Measurements from ENCODE around the gene FSTL3. TPM values are rescaled to one million over a fixed set of nuclear protein-coding genes. Genes with fewer than 3 reads are reported as not detected.
A peak's percentile ranks its signal among the peaks of the same experiment; 100 is the strongest.
"Not testable (repeated sequence)": the region's sequence is repeated elsewhere in the genome, so short reads cannot be mapped to it uniquely, and the experiment has no call there.

The FSTL3 gene
- 32.2 and 166 TPM in 2 replicates for total RNA-seq (2012; rRNA removed)

DNA sequence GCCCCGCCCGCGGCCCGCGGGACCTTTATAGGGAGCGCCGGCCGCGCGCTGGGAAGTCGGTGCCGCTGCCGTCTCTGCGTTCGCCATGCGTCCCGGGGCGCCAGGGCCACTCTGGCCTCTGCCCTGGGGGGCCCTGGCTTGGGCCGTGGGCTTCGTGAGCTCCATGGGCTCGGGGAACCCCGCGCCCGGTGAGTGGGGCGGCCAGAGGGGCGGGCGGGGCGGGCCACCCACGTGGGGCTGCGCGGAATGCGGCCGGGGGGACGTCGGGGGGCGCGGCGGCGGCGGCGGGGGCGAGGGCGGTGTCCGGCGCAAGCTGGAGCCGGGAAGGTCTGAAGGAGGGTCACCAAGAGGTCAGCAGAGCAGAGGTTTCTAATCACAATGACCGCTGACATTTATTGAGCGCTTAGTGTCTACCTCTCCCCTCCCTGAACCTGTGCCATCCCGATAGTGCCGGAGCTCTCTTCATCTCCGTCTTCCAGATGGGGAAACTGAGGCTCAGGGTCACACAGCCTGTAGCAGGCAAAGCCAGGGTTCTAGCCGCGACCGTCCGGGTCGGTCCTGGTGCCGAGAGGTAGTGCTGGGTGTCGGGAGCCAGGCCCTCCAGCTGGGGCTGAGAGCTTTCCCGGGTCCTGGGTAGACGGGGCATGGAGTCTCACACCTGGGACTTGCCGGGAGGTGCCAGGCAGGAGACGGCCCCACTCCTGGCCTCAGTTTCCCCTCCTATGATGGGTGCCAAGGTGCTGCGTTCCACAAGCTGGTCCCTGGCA lies at the start of gene FSTL3:
Gene FSTL3, plus strand, starts transcription at position 54 of the 767 bp plus-strand sequence. Its CDS starts 32 bp downstream, at position 86.
- peak within 1 kb of the TSS; percentile 97 for H3K9ac ChIP-seq (ENCODE audit: low read depth, low read length)
- peaks cover 11% of the 10 kb centered on the region for H3K36me3 ChIP-seq (ENCODE audit: insufficient read depth, low read length)
- peaks cover 30% of the 10 kb centered on the region for H3K4me1 ChIP-seq (ENCODE audit: control insufficient read depth, insufficient read depth, low read length)

GRCh38 chr19:626566-626965 lies 49.6 kb upstream of the FSTL3 start:
- H3K36me3 ChIP-seq (ENCODE audit: insufficient read depth, low read length) = peaks cover 31% of the 10 kb centered on the region
- peaks cover 10% of the 10 kb centered on the region for H3K4me1 ChIP-seq (ENCODE audit: control insufficient read depth, insufficient read depth, low read length)
- not testable (repeated sequence) for H3K9me3 ChIP-seq (replicated peaks; ENCODE audit: low read length); H3K4me2 ChIP-seq (ENCODE audit: low read length); H3K27me3 ChIP-seq (ENCODE audit: control insufficient read depth, insufficient read depth, low read length); H3K9ac ChIP-seq (ENCODE audit: low read depth, low read length); H3K4me3 ChIP-seq (ENCODE audit: low read length)

More for the DNA sequence above, at the start of gene FSTL3:
- Histone ChIP-seq H3K9me3 (replicated peaks; ENCODE audit: low read length) (no peaks in the 10 kb centered on the region), H3K4me3 (ENCODE audit: low read length) (peak within 1 kb of the TSS; percentile 96), H3K27me3 (ENCODE audit: control insufficient read depth, insufficient read depth, low read length) (no peaks in the 10 kb centered on the region), H3K4me2 (ENCODE audit: low read length) (peak within 1 kb of the TSS; percentile 100)

DNA sequence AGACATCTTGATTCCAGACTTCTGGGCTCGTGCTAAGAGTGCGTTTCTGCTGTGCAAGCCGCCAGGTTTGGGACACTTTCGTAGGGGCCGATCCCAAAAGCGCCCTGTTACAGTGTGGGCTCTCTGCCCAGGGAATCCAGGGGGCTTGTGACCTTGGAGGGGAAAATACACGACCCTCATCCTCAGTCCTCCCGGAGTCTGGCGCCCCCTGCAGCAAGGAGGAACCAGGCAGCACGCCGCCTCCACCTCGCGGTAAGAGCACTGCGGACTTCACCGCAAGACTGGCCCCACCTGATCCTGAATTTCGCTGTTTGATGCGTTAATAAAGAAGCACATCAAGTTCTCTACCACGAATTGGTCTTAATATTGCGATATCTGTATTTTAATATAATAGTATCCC lies 48.0 kb upstream of the FSTL3 start:
- H3K4me1 ChIP-seq (ENCODE audit: control insufficient read depth, insufficient read depth, low read length) = peaks cover 19% of the 10 kb centered on the region
- H3K36me3 ChIP-seq (ENCODE audit: insufficient read depth, low read length) = peaks cover 21% of the 10 kb centered on the region
- no peak overlapping the region for H3K4me2 ChIP-seq (ENCODE audit: low read length)
- no peaks in the 10 kb centered on the region for H3K27me3 ChIP-seq (ENCODE audit: control insufficient read depth, insufficient read depth, low read length)
- no peak overlapping the region for H3K4me3 ChIP-seq (ENCODE audit: low read length)
- H3K9me3 ChIP-seq (replicated peaks; ENCODE audit: low read length) = no peaks in the 10 kb centered on the region
- no peak overlapping the region for H3K9ac ChIP-seq (ENCODE audit: low read depth, low read length)

GRCh38 chr19:629515-629914 lies 46.7 kb upstream of the FSTL3 start:
- H3K36me3 ChIP-seq (ENCODE audit: insufficient read depth, low read length) = peaks cover 16% of the 10 kb centered on the region
- not testable (repeated sequence) for H3K9me3 ChIP-seq (replicated peaks; ENCODE audit: low read length); H3K4me3 ChIP-seq (ENCODE audit: low read length); H3K27me3 ChIP-seq (ENCODE audit: control insufficient read depth, insufficient read depth, low read length); H3K4me2 ChIP-seq (ENCODE audit: low read length); H3K9ac ChIP-seq (ENCODE audit: low read depth, low read length)
- peaks cover 15% of the 10 kb centered on the region for H3K4me1 ChIP-seq (ENCODE audit: control insufficient read depth, insufficient read depth, low read length)

DNA sequence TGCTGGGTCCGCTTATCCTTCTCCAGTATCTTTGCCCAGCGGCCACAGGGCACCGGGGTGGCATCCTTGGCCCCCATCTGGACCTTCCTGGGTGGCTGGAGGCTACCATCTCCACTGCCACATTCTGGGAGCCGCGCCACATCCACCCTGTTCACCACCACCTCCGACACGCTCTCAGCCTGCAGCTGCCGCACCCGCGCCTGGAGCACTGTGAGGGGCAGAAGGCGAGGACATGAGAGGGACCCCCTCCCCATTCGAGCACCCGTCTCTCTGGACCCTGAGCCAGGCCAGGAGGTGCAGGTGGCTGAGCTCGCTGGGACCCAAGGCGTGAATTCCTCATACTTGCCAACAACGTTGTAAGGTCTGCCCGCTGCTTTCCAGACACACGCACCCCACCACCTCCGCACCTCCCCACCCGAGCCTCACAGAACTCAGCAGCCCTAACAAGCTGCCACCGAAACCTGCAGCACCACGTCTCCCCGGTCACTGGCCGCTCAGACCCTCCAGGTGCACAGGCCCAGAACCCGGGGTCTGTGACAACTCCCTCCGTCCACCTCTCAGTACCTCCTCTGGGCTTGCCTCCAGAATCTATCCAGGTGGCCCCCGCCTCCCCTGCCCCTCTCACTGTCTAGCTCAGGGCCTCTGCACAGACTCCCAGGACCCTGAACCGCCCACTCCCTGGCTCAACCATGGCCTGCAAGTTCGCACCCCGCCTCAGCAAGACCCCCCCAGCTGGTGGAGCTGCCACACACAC lies 46.1 kb upstream of the FSTL3 start:
- Histone ChIP-seq H3K9ac (ENCODE audit: low read depth, low read length) (no peak overlapping the region), H3K36me3 (ENCODE audit: insufficient read depth, low read length) (peaks cover 15% of the 10 kb centered on the region), H3K4me2 (ENCODE audit: low read length) (no peak overlapping the region), H3K4me1 (ENCODE audit: control insufficient read depth, insufficient read depth, low read length) (peaks cover 15% of the 10 kb centered on the region), H3K27me3 (ENCODE audit: control insufficient read depth, insufficient read depth, low read length) (no peaks in the 10 kb centered on the region), H3K4me3 (ENCODE audit: low read length) (no peak overlapping the region), H3K9me3 (replicated peaks; ENCODE audit: low read length) (no peaks in the 10 kb centered on the region)

GRCh38 chr19:632579-633067 lies 43.6 kb upstream of the FSTL3 start:
- Histone ChIP-seq H3K9me3 (replicated peaks; ENCODE audit: low read length) (no peaks in the 10 kb centered on the region), H3K4me1 (ENCODE audit: control insufficient read depth, insufficient read depth, low read length) (peaks cover 15% of the 10 kb centered on the region), H3K4me3 (ENCODE audit: low read length) (peak overlapping the region; percentile 99), H3K36me3 (ENCODE audit: insufficient read depth, low read length) (peaks cover 9% of the 10 kb centered on the region), H3K4me2 (ENCODE audit: low read length) (peak overlapping the region; percentile 100), H3K27me3 (ENCODE audit: control insufficient read depth, insufficient read depth, low read length) (no peaks in the 10 kb centered on the region), H3K9ac (ENCODE audit: low read depth, low read length) (peak overlapping the region; percentile 91)

GRCh38 chr19:633068-633785 lies 43.0 kb upstream of the FSTL3 start, which contains the start of gene POLRMT:
Gene POLRMT, minus strand, starts transcription at chr19:633537. Its CDS starts 25 bp downstream, at chr19:633512.
- H3K9ac ChIP-seq (ENCODE audit: low read depth, low read length) = peak within 1 kb of the TSS; percentile 91

GRCh38 chr19:633786-634639 lies 42.2 kb upstream of the FSTL3 start:
- peak overlapping the region; percentile 100 for H3K4me2 ChIP-seq (ENCODE audit: low read length)
- H3K9me3 ChIP-seq (replicated peaks; ENCODE audit: low read length) = no peaks in the 10 kb centered on the region
- H3K9ac ChIP-seq (ENCODE audit: low read depth, low read length) = peak overlapping the region; percentile 87
- H3K36me3 ChIP-seq (ENCODE audit: insufficient read depth, low read length) = peaks cover 2% of the 10 kb centered on the region
- H3K4me1 ChIP-seq (ENCODE audit: control insufficient read depth, insufficient read depth, low read length) = peaks cover 17% of the 10 kb centered on the region
- peak overlapping the region; percentile 99 for H3K4me3 ChIP-seq (ENCODE audit: low read length)
- H3K27me3 ChIP-seq (ENCODE audit: control insufficient read depth, insufficient read depth, low read length) = no peaks in the 10 kb centered on the region

More at GRCh38 chr19:633068-633785, 43.0 kb upstream of the FSTL3 start, which contains the start of gene POLRMT:
- Histone ChIP-seq H3K4me2 (ENCODE audit: low read length) (peak within 1 kb of the TSS; percentile 100), H3K27me3 (ENCODE audit: control insufficient read depth, insufficient read depth, low read length) (no peaks in the 10 kb centered on the region), H3K9me3 (replicated peaks; ENCODE audit: low read length) (no peaks in the 10 kb centered on the region), H3K4me1 (ENCODE audit: control insufficient read depth, insufficient read depth, low read length) (peaks cover 15% of the 10 kb centered on the region), H3K4me3 (ENCODE audit: low read length) (peak within 1 kb of the TSS; percentile 99), H3K36me3 (ENCODE audit: insufficient read depth, low read length) (peaks cover 6% of the 10 kb centered on the region)

- no peak overlapping the region for H3K9ac ChIP-seq (ENCODE audit: low read depth, low read length)
- peaks cover 21% of the 10 kb centered on the region for H3K4me1 ChIP-seq (ENCODE audit: control insufficient read depth, insufficient read depth, low read length)
- no peak overlapping the region for H3K4me2 ChIP-seq (ENCODE audit: low read length)
- no peaks in the 10 kb centered on the region for H3K27me3 ChIP-seq (ENCODE audit: control insufficient read depth, insufficient read depth, low read length)
- no peaks in the 10 kb centered on the region for H3K9me3 ChIP-seq (replicated peaks; ENCODE audit: low read length)
- H3K36me3 ChIP-seq (ENCODE audit: insufficient read depth, low read length) = no peaks in the 10 kb centered on the region
- H3K4me3 ChIP-seq (ENCODE audit: low read length) = no peak overlapping the region
Observed at GRCh38 chr19:634975-635652, 41.1 kb upstream of the FSTL3 start.

DNA sequence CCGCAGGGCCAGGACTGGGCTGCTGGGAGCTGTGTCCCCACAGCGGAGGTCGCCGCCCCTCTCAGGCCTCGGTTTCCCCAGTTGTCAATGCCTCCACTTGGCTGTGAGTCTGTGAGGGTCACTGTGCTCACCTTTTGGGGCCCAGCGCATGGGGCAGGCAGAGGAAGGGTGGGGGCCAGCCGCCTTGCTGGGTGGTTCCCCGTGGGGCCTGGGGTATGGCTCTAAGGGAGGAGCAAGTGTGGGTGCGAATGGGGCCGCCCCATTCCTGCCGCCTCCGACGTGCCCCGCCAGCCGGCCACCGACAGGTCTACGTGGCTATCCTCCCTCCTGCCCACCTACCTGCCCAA lies 37.3 kb upstream of the FSTL3 start:
- peaks cover 12% of the 10 kb centered on the region for H3K4me1 ChIP-seq (ENCODE audit: control insufficient read depth, insufficient read depth, low read length)
- H3K4me2 ChIP-seq (ENCODE audit: low read length) = peak overlapping the region; percentile 88
- H3K9me3 ChIP-seq (replicated peaks; ENCODE audit: low read length) = no peaks in the 10 kb centered on the region
- no peaks in the 10 kb centered on the region for H3K36me3 ChIP-seq (ENCODE audit: insufficient read depth, low read length)
- peak overlapping the region; percentile 17 for H3K9ac ChIP-seq (ENCODE audit: low read depth, low read length)
- H3K4me3 ChIP-seq (ENCODE audit: low read length) = peak overlapping the region; percentile 70
- H3K27me3 ChIP-seq (ENCODE audit: control insufficient read depth, insufficient read depth, low read length) = no peaks in the 10 kb centered on the region

Measured in skeletal muscle satellite cell (primary cell).